GM21717 (cell line): ENCODE results near the gene AKAP8L.
"Not testable (repeated sequence)": the region's sequence is repeated elsewhere in the genome, so short reads cannot be mapped to it uniquely, and the experiment has no call there.

Experiments used
- ATAC-seq: cut with Tn5 transposase; IDR thresholded peaks from one replicate; pipeline ENCODE4 v1.9.1; 2021; ENCODE audit warnings: mild to moderate bottlenecking, moderate library complexity; ENCODE audit not compliant: unreplicated experiment

AKAP8L gene

GRCh38 chr19:15363791-15364190, 55.0 kb downstream of the AKAP8L start:
- not testable (repeated sequence) for ATAC-seq

GRCh38 chr19:15363048-15363447, 55.7 kb downstream of the AKAP8L start:
- not testable (repeated sequence) for ATAC-seq

GRCh38 chr19:15360015-15360414, 58.8 kb downstream of the AKAP8L start:
- not testable (repeated sequence) for ATAC-seq

- no peak for ATAC-seq
These were observed 59.9 kb downstream of the AKAP8L start for GRCh38 chr19:15358918-15359317.

- ATAC-seq = no peak
These were observed 60.9 kb downstream of the AKAP8L start for GRCh38 chr19:15357906-15358305.

GRCh38 chr19:15354566-15355296, 64.1 kb downstream of the AKAP8L start:
- ATAC-seq = no peak

GRCh38 chr19:15353908-15354307, 64.9 kb downstream of the AKAP8L start:
- no peak for ATAC-seq

- ATAC-seq = not testable (repeated sequence)
These were observed 66.3 kb downstream of the AKAP8L start for GRCh38 chr19:15352535-15352934.

GRCh38 chr19:15341328-15341727, 77.5 kb downstream of the AKAP8L start:
- ATAC-seq = not testable (repeated sequence)

- ATAC-seq = no peak
These were observed 78.7 kb downstream of the AKAP8L start for GRCh38 chr19:15340086-15340485.

- ATAC-seq = no peak
These were observed 81.6 kb downstream of the AKAP8L start for GRCh38 chr19:15337202-15337601.

- not testable (repeated sequence) for ATAC-seq
These were observed 82.8 kb downstream of the AKAP8L start for GRCh38 chr19:15335992-15336391.

GRCh38 chr19:15332311-15332996, 86.3 kb downstream of the AKAP8L start, which contains the start of gene BRD4:
Gene BRD4, minus strand, starts transcription at chr19:15332539. Its CDS starts 59,440 bp downstream, at chr19:15273099.
- peak; percentile 38 for ATAC-seq

GRCh38 chr19:15331419-15332310, 87.1 kb downstream of the AKAP8L start:
- ATAC-seq = peak; percentile 34

GRCh38 chr19:15330801-15331418, 87.9 kb downstream of the AKAP8L start:
- no peak for ATAC-seq
